Activated CD4-positive, alpha-beta T cell treated with anti-CD3 and anti-CD28 coated beads, Interleukin-2, amount 50 U/mL, for 24 hours (primary cell): ENCODE measurements around the gene PAQR3.

Experiments
- DNase-seq, 2 donors: peaks; one replicate each; pipeline ENCODE4 v3.0.0-alpha.2; 2020; ENCODE audit warnings: low read depth in 1 of 2, low spot score in 1 of 2

The PAQR3 gene

DNA sequence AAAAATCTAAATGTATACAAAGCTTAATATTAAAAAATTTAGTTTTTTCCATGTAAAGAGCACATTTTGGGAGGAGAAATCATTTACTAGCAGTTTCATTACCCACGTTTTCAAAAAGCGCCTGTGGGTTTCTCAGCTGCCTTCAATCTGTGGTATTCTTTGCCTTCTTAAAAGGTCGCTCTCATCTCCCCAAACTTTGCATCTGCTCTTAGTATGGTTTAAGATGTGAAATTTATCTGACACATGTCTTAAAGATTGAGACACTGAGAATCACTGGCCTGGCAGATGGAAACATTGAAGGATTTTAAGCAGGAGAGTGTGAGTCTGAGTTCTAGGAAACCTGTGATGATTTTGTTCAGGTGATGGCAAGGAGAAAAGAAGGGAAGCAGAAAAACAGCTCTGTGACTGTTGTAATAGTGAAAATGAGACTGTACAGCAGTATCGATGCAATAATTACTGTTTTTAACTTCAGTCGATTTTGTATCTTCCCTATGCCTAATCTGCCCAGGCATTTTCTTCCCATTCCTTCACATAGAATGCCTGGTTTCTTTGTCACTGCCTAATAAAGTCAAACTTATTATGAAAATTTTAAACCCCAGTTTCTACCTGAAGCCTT, 75.9 kb downstream of the PAQR3 start:
- no peak for DNase-seq

GRCh38 chr4:78862314-78862737, 76.9 kb downstream of the PAQR3 start:
- DNase-seq, result no peak
